CD4-positive, alpha-beta T cell treated with Interleukin-21 for 1 hour (primary cell): ENCODE data around the gene ARL15.
A peak's percentile ranks its signal among the peaks of the same experiment; 100 is the strongest.

Experiments used
- DNase-seq: peaks from one replicate; pipeline ENCODE4 v3.0.0-alpha.2; 2020

Gene ARL15

GRCh38 chr5:54242297-54242696, 68.1 kb downstream of the ARL15 start:
- no peak for DNase-seq

GRCh38 chr5:54234304-54234933, 76.0 kb downstream of the ARL15 start:
- peak; percentile 7 for DNase-seq

- DNase-seq = no peak
Observed at GRCh38 chr5:54230936-54231685, 79.3 kb downstream of the ARL15 start.

- DNase-seq = peak; percentile 60
Observed at GRCh38 chr5:54229041-54229780, 81.2 kb downstream of the ARL15 start.

- DNase-seq = no peak
Observed at GRCh38 chr5:54227759-54228158, 82.6 kb downstream of the ARL15 start.

GRCh38 chr5:54227109-54227508, 83.3 kb downstream of the ARL15 start:
- DNase-seq = no peak

- DNase-seq = no peak
Observed at GRCh38 chr5:54226215-54226614, 84.2 kb downstream of the ARL15 start.

- no peak for DNase-seq
Observed at GRCh38 chr5:54224103-54224826, 86.1 kb downstream of the ARL15 start.

GRCh38 chr5:54222336-54222735, 88.0 kb downstream of the ARL15 start:
- DNase-seq = no peak

GRCh38 chr5:54221135-54221534, 89.2 kb downstream of the ARL15 start:
- no peak for DNase-seq

- DNase-seq = no peak
Observed at GRCh38 chr5:54220230-54221040, 89.9 kb downstream of the ARL15 start.

GRCh38 chr5:54217826-54218503, 92.4 kb downstream of the ARL15 start:
- peak; percentile 46 for DNase-seq

GRCh38 chr5:54215233-54215736, 95.1 kb downstream of the ARL15 start:
- DNase-seq = no peak

GRCh38 chr5:54214722-54215121, 95.7 kb downstream of the ARL15 start:
- DNase-seq = no peak

- DNase-seq = no peak
Observed at GRCh38 chr5:54212331-54212730, 98.0 kb downstream of the ARL15 start.

- DNase-seq = no peak
Observed at GRCh38 chr5:54211912-54212311, 98.5 kb downstream of the ARL15 start.

GRCh38 chr5:54207566-54207965, 102.8 kb downstream of the ARL15 start:
- no peak for DNase-seq

GRCh38 chr5:54206580-54207229, 103.7 kb downstream of the ARL15 start:
- DNase-seq = no peak

- DNase-seq = no peak
Observed at GRCh38 chr5:54205918-54206317, 104.5 kb downstream of the ARL15 start.

GRCh38 chr5:54205453-54205852, 104.9 kb downstream of the ARL15 start:
- no peak for DNase-seq

- no peak for DNase-seq
Observed at GRCh38 chr5:54197018-54197417, 113.4 kb downstream of the ARL15 start.
